ENCODE results near the gene TMEM187. TPM values are rescaled to one million over a fixed set of nuclear protein-coding genes. Genes with fewer than 3 reads are reported as not detected.
A peak's percentile ranks its signal among the peaks of the same experiment; 100 is the strongest.

Gene TMEM187, protein sequence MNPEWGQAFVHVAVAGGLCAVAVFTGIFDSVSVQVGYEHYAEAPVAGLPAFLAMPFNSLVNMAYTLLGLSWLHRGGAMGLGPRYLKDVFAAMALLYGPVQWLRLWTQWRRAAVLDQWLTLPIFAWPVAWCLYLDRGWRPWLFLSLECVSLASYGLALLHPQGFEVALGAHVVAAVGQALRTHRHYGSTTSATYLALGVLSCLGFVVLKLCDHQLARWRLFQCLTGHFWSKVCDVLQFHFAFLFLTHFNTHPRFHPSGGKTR
- total RNA-seq: 10 to 100 TPM in 1 of 7 donors, 1 to 10 TPM in 6; 2.0 to 12.2 (median 6.2) TPM
- 1 to 10 TPM; 3.3 to 7.4 (median 4.9) TPM for polyA plus RNA-seq
- long read RNA-seq, donor 1, partial matches to known transcripts: 0 of 3 reads
- long read RNA-seq, donor 1, other reads (novel, unspliced or antisense): 0 of 3 reads
- long read RNA-seq, donor 2, partial matches to known transcripts: 0 of 4 reads
- long read RNA-seq, donor 2, other reads (novel, unspliced or antisense): 0 of 4 reads

DNA sequence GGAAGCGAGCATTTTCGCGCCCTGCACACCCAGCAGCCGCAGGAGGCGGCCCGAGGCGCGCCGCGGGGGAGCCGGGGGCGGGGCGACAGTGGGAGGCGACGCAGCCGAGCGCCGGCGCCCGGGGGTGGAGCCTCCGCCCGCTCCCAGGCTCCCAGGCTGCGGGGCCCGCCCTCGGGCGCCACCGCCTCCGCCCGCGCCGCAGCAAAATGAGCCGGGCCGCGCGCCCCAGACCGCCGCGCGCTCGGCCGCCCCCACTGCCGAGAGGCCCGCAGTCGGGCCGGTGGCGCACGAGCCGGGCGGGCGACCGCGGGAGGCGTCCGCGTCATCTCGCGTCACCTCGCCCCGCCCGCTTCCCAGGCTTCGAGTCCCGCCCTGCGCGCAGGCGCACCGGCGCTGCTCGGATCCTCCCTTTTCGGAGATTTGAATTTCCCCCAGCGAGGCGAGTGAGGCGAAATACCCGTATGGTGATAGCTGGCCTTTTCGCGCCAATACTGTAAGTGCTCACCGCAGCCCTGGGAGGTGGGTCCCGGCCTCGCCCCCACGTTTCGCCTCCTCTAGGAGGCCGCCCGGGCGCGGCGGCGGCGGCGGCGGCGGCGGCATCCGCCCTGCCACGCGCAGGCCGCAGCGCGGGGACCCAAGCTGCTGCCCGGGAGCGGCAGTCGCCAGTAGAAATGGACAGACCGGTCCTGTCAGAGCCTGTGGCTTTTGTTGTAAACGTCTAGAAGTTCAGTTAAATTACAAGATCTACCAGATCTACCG, at the start of gene TMEM187:
Gene TMEM187 (plus strand): TSS at position 387 of the 759 bp plus-strand sequence. CDS start 9,309 bp downstream, outside the sequence.
- 0 to 8% (median 1%) methylated on average over 2 to 103 of the region's 103 CpGs for whole genome bisulfite sequencing, 5 donors
- H3K27ac ChIP-seq: peak within 1 kb of the TSS; percentile 98 to 100 (median 99)

DNA sequence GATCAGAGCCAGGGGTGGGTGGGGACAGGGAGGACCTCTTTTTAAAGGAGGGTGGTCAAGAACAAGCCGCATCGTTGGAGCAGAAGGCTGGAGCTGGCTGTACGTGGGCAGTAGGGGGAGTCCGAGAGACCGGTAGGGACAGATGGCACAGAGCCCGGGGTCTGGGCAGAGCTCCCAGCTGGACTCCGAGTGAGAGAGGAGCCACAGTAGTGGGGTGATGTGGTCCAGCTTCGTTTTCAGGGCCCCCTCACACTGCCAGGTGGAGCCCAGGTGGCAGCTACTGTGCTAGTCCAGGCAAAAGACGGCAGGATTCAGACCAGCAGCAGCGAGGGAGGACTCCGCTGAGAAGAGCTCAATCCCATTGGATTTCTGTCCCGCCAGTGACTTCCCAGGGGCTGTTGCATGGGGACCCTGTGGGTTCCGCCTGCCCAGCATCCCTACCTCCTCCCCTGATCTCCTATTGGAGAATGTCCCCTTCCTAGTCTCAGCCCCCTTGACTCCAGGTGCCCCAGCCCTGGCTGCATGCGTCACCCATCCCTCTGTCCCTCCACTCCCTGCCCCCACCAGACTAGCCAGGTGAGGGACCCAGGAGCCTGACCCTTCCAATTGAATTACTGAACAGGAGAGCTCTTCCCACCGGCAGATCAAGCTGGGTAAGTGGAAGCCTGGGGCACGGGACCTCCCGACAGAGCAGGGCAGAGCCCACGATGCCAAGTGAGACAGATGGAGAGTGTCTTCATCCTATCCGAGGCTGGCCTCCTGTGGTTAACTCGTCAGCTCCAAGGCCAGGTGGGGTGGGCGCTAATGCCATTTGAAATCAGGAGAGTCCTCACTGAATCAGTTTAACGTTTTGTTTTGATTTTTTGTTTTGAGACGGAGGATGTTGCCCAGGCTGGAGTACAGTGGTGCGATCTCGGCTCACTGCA, 49.4 kb upstream of the TMEM187 start:
- Histone ChIP-seq H3K27ac (peak overlapping the region in 6 of 8 donors; percentile 32 to 99 (median 97)), H3K9me3 (no peaks in the 10 kb centered on the region), H3K4me3 (peak overlapping the region in 5 of 8 donors; percentile 38 to 71 (median 55)), H3K27me3 (replicated peaks in 1 of 7) (peaks cover 0 to 18% (median 0%) of the 10 kb centered on the region in 7 donors), H3K4me1 (peaks cover 9 to 71% (median 65%) of the 10 kb centered on the region in 6 donors), H3K36me3 (peaks cover 0 to 38% (median 13%) of the 10 kb centered on the region in 6 donors)
- 40 to 64% (median 52%) methylated on average over 17 to 25 of the region's 25 CpGs for WGBS, 5 donors
- intact Hi-C loops (cut with DNase I; ENCODE audit: low total_unique reads): no loop called here
- peak; percentile 86 for DNase-seq
- TF ChIP-seq, protein P1, sequence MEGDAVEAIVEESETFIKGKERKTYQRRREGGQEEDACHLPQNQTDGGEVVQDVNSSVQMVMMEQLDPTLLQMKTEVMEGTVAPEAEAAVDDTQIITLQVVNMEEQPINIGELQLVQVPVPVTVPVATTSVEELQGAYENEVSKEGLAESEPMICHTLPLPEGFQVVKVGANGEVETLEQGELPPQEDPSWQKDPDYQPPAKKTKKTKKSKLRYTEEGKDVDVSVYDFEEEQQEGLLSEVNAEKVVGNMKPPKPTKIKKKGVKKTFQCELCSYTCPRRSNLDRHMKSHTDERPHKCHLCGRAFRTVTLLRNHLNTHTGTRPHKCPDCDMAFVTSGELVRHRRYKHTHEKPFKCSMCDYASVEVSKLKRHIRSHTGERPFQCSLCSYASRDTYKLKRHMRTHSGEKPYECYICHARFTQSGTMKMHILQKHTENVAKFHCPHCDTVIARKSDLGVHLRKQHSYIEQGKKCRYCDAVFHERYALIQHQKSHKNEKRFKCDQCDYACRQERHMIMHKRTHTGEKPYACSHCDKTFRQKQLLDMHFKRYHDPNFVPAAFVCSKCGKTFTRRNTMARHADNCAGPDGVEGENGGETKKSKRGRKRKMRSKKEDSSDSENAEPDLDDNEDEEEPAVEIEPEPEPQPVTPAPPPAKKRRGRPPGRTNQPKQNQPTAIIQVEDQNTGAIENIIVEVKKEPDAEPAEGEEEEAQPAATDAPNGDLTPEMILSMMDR (IDR thresholded peaks at IDR 0.05 in 8 of 11, conservative IDR thresholded peaks at IDR 0.05 in 3 of 11): peak in 9 of 11 experiments; percentile 25 to 54 (median 47)
- no peak for TF ChIP-seq POLR2A (IDR thresholded peaks at IDR 0.05)
- peak; percentile 9 to 20 (median 16) for TF ChIP-seq POLR2AphosphoS5 (IDR thresholded peaks at IDR 0.05)

More for the DNA sequence above, at the start of gene TMEM187:
- H3K27me3 ChIP-seq (replicated peaks in 1 of 7): no peaks in the 10 kb centered on the region
- peak; percentile 95 for DNase-seq
- TF ChIP-seq POLR2A (IDR thresholded peaks at IDR 0.05) (no peak), POLR2AphosphoS5 (IDR thresholded peaks at IDR 0.05) (peak; percentile 63 to 75 (median 73))
- H3K9me3 ChIP-seq: no peaks in the 10 kb centered on the region
- H3K36me3 ChIP-seq: no peaks in the 10 kb centered on the region
- H3K4me1 ChIP-seq: peaks cover 20 to 49% (median 45%) of the 10 kb centered on the region in 6 donors
- H3K4me3 ChIP-seq: peak within 1 kb of the TSS; percentile 73 to 97 (median 79)
- intact Hi-C loops (cut with DNase I; ENCODE audit: low total_unique reads): no loop called here

- H3K9me3 ChIP-seq: no peaks in the 10 kb centered on the region
- H3K27me3 ChIP-seq (replicated peaks in 1 of 7): peaks cover 0 to 18% (median 0%) of the 10 kb centered on the region in 7 donors
- H3K36me3 ChIP-seq: peaks cover 0 to 28% (median 7%) of the 10 kb centered on the region in 6 donors
- 1 to 35% (median 8%) methylated on average over 10 to 14 of the region's 14 CpGs for WGBS, 5 donors
- intact Hi-C loops (cut with DNase I; ENCODE audit: low total_unique reads): no loop called here
- TF ChIP-seq, protein P1 (IDR thresholded peaks at IDR 0.05 in 8 of 11, conservative IDR thresholded peaks at IDR 0.05 in 3 of 11): peak in 8 of 11 experiments; percentile 27 to 59 (median 42)
- TF ChIP-seq POLR2AphosphoS5 (IDR thresholded peaks at IDR 0.05) (peak; percentile 15 to 51 (median 50)), POLR2A (IDR thresholded peaks at IDR 0.05) (no peak)
- peak overlapping the region; percentile 1 to 71 (median 52) for H3K4me3 ChIP-seq
- DNase-seq: peak; percentile 88
- peak overlapping the region; percentile 27 to 99 (median 97) for H3K27ac ChIP-seq
- peaks cover 18 to 80% (median 73%) of the 10 kb centered on the region in 6 donors for H3K4me1 ChIP-seq
These were observed 48.2 kb upstream of the TMEM187 start for GRCh38 chrX:153924149-153924861.

Data from spleen (tissue), 13 donors.